ENCODE data around the gene MED8.

MED8 gene

GRCh38 chr1:43438006-43438405 lies 48.4 kb upstream of the MED8 start:
- TF ChIP-seq, protein P1, sequence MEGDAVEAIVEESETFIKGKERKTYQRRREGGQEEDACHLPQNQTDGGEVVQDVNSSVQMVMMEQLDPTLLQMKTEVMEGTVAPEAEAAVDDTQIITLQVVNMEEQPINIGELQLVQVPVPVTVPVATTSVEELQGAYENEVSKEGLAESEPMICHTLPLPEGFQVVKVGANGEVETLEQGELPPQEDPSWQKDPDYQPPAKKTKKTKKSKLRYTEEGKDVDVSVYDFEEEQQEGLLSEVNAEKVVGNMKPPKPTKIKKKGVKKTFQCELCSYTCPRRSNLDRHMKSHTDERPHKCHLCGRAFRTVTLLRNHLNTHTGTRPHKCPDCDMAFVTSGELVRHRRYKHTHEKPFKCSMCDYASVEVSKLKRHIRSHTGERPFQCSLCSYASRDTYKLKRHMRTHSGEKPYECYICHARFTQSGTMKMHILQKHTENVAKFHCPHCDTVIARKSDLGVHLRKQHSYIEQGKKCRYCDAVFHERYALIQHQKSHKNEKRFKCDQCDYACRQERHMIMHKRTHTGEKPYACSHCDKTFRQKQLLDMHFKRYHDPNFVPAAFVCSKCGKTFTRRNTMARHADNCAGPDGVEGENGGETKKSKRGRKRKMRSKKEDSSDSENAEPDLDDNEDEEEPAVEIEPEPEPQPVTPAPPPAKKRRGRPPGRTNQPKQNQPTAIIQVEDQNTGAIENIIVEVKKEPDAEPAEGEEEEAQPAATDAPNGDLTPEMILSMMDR (IDR thresholded peaks at IDR 0.05; ENCODE audit: low read length) = no peak
- no peak for TF ChIP-seq EZH2 (IDR thresholded peaks at IDR 0.05; ENCODE audit: borderline replicate concordance, low read length)
- H3K79me2 ChIP-seq (ENCODE audit: insufficient read depth, low read length) = no peaks in the 10 kb centered on the region
- no peaks in the 10 kb centered on the region for H3K9me2 ChIP-seq (ENCODE audit: low read depth, low read length)

GRCh38 chr1:43437031-43437973 lies 47.7 kb upstream of the MED8 start:
- H3K4me1 ChIP-seq (ENCODE audit: insufficient read depth, low read length, severe bottlenecking) = no peaks in the 10 kb centered on the region
- H3K36me3 ChIP-seq (ENCODE audit: insufficient read depth, low read length) = peaks cover 38% of the 10 kb centered on the region
- no peak overlapping the region for H3K9ac ChIP-seq (ENCODE audit: low read length)
- no peak overlapping the region for H3K4me2 ChIP-seq (ENCODE audit: low read length)
- TF ChIP-seq, protein P1 (IDR thresholded peaks at IDR 0.05; ENCODE audit: low read length) = no peak
- TF ChIP-seq EZH2 (IDR thresholded peaks at IDR 0.05; ENCODE audit: borderline replicate concordance, low read length) = no peak
- H2AFZ ChIP-seq (ENCODE audit: low read length) = no peak overlapping the region
- no peaks in the 10 kb centered on the region for H4K20me1 ChIP-seq (ENCODE audit: insufficient read depth, low read length)
- H3K27ac ChIP-seq (ENCODE audit: low read depth, low read length, poor library complexity, severe bottlenecking) = no peak overlapping the region
- H3K27me3 ChIP-seq (ENCODE audit: insufficient read depth, low read length) = no peaks in the 10 kb centered on the region
- no peaks in the 10 kb centered on the region for H3K9me3 ChIP-seq (ENCODE audit: low read length)
- H3K4me3 ChIP-seq (ENCODE audit: low read depth, low read length, poor library complexity, severe bottlenecking) = no peak overlapping the region
- H3K79me2 ChIP-seq (ENCODE audit: insufficient read depth, low read length) = no peaks in the 10 kb centered on the region
- H3K9me2 ChIP-seq (ENCODE audit: low read depth, low read length) = no peaks in the 10 kb centered on the region
- H3F3A ChIP-seq (ENCODE audit: insufficient read depth, low read length) = no peaks in the 10 kb centered on the region

More at GRCh38 chr1:43438006-43438405, 48.4 kb upstream of the MED8 start:
- Histone ChIP-seq H3K27ac (ENCODE audit: low read depth, low read length, poor library complexity, severe bottlenecking) (no peak overlapping the region), H3K4me3 (ENCODE audit: low read depth, low read length, poor library complexity, severe bottlenecking) (no peak overlapping the region), H3K4me1 (ENCODE audit: insufficient read depth, low read length, severe bottlenecking) (no peaks in the 10 kb centered on the region), H4K20me1 (ENCODE audit: insufficient read depth, low read length) (no peaks in the 10 kb centered on the region), H3K9ac (ENCODE audit: low read length) (no peak overlapping the region), H3K4me2 (ENCODE audit: low read length) (no peak overlapping the region), H3K9me3 (ENCODE audit: low read length) (no peaks in the 10 kb centered on the region), H3K27me3 (ENCODE audit: insufficient read depth, low read length) (no peaks in the 10 kb centered on the region), H3F3A (ENCODE audit: insufficient read depth, low read length) (no peaks in the 10 kb centered on the region), H3K36me3 (ENCODE audit: insufficient read depth, low read length) (peaks cover 35% of the 10 kb centered on the region), H2AFZ (ENCODE audit: low read length) (no peak overlapping the region)

GRCh38 chr1:43436371-43436770 lies 46.8 kb upstream of the MED8 start:
- Histone ChIP-seq H3K79me2 (ENCODE audit: insufficient read depth, low read length) (no peaks in the 10 kb centered on the region), H3F3A (ENCODE audit: insufficient read depth, low read length) (no peaks in the 10 kb centered on the region), H3K27me3 (ENCODE audit: insufficient read depth, low read length) (no peaks in the 10 kb centered on the region), H3K9me2 (ENCODE audit: low read depth, low read length) (no peaks in the 10 kb centered on the region), H2AFZ (ENCODE audit: low read length) (no peak overlapping the region), H3K9ac (ENCODE audit: low read length) (no peak overlapping the region), H4K20me1 (ENCODE audit: insufficient read depth, low read length) (no peaks in the 10 kb centered on the region), H3K4me3 (ENCODE audit: low read depth, low read length, poor library complexity, severe bottlenecking) (no peak overlapping the region), H3K4me1 (ENCODE audit: insufficient read depth, low read length, severe bottlenecking) (no peaks in the 10 kb centered on the region), H3K36me3 (ENCODE audit: insufficient read depth, low read length) (peaks cover 46% of the 10 kb centered on the region), H3K4me2 (ENCODE audit: low read length) (no peak overlapping the region), H3K9me3 (ENCODE audit: low read length) (no peaks in the 10 kb centered on the region), H3K27ac (ENCODE audit: low read depth, low read length, poor library complexity, severe bottlenecking) (no peak overlapping the region)
- TF ChIP-seq, protein P1 (IDR thresholded peaks at IDR 0.05; ENCODE audit: low read length) = no peak
- TF ChIP-seq EZH2 (IDR thresholded peaks at IDR 0.05; ENCODE audit: borderline replicate concordance, low read length) = no peak

Measured in OCI-LY1 (cell line).